ENCODE data around the gene RAB6B. TPM values are rescaled to one million over a fixed set of nuclear protein-coding genes. Genes with fewer than 3 reads are reported as not detected.

The RAB6B gene
- total and polyA plus RNA-seq, 2 of the 8 experiments (the other 6 are each of a cell fraction or from before 2014, with no cell fraction given): 7.9 to 15.6 TPM

DNA sequence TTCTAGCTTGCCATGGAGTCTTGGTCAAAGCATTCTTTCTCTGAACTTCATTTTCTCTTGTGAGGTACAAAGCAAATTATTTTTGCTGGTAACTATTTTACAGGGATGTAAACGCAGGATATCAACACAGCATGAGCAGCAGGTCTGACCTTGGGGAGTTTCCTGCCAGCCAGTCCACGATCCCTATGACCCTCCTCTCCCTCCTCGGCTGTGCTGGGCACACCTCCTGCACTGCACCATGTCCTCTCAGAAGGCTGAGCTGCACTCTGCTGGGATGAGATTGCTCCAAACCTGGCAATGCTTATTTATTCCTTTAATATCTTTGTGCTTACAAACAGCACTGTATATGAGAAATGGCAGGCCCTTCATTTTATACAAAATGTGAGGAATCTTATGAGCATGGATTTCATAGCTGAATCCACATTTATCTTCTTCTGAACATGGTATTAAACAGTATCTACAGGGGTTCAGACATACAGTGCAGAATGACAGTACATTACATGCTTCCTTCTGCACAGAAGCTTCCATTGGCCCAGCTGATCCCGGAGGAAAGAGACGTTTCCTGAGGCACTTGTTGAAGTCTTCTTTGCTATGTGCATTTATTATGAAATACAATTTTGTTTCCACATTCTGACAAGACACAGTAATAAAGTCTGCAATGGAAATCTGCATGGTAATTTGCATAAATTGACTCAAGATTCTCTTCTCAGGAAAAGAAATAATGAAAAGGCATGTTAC lies 41.2 kb downstream of the RAB6B start (continued):
- TF ChIP-seq BRCA1 (IDR thresholded peaks at IDR 0.05; ENCODE audit: low read depth, low read length) (no peak), EGR1 (IDR thresholded peaks at IDR 0.05; ENCODE audit: borderline replicate concordance, low read depth, low read length) (no peak), RAD21 (IDR thresholded peaks at IDR 0.05 in 1 of 2, conservative IDR thresholded peaks at IDR 0.05 in 1 of 2; ENCODE audit: low read depth in 2 of 2, low read length in 2 of 2) (no peak), SRF (IDR thresholded peaks at IDR 0.05; ENCODE audit: low read depth, low read length) (no peak), TBP (IDR thresholded peaks at IDR 0.05; ENCODE audit: low read depth, low read length) (no peak), CTBP2 (IDR thresholded peaks at IDR 0.05; ENCODE audit: borderline replicate concordance, insufficient read depth, insufficient read length, low read length) (no peak), ZNF274 (IDR thresholded peaks at IDR 0.05; ENCODE audit: borderline replicate concordance, extremely low read depth, low read length) (no peak), KDM1A (IDR thresholded peaks at IDR 0.05; ENCODE audit: borderline replicate concordance, low read length) (no peak)
- TF ChIP-seq, protein P1, sequence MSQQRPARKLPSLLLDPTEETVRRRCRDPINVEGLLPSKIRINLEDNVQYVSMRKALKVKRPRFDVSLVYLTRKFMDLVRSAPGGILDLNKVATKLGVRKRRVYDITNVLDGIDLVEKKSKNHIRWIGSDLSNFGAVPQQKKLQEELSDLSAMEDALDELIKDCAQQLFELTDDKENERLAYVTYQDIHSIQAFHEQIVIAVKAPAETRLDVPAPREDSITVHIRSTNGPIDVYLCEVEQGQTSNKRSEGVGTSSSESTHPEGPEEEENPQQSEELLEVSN (IDR thresholded peaks at IDR 0.05): no peak
- TF ChIP-seq, protein P2, sequence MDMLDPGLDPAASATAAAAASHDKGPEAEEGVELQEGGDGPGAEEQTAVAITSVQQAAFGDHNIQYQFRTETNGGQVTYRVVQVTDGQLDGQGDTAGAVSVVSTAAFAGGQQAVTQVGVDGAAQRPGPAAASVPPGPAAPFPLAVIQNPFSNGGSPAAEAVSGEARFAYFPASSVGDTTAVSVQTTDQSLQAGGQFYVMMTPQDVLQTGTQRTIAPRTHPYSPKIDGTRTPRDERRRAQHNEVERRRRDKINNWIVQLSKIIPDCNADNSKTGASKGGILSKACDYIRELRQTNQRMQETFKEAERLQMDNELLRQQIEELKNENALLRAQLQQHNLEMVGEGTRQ (IDR thresholded peaks at IDR 0.05; ENCODE audit: low read length): no peak

All from H1 (cell line).